KOPT-K1 (cell line): Measurements from ENCODE around the gene AMZ1.

Source experiments
- H3K27ac ChIP-seq: fragments of 200-600 bp; sonication (generic); 2 replicates; pipeline ENCODE4 v1.5.1; 2016; ENCODE audit warnings: antibody characterized with exemption, mild to moderate bottlenecking, low read depth, low read length; ENCODE audit not compliant: poor library complexity, severe bottlenecking
- H3K36me3 ChIP-seq: fragments of 200-600 bp; sonication (generic); 2 replicates; pipeline ENCODE4 v1.5.1; 2017; ENCODE audit warnings: antibody characterized with exemption, mild to moderate bottlenecking, low read length, moderate library complexity; ENCODE audit not compliant: insufficient read depth
- H3K9me3 ChIP-seq: fragments of 200-600 bp; sonication (generic); 2 replicates; pipeline ENCODE4 v1.5.1; 2017; ENCODE audit warnings: antibody characterized with exemption, low read length, mild to moderate bottlenecking; ENCODE audit not compliant: insufficient read depth, poor library complexity, severe bottlenecking

AMZ1 gene

GRCh38 chr7:2687881-2688318, at the start of gene AMZ1:
Gene AMZ1 (plus strand): TSS chr7:2688202. CDS start chr7:2700452, 12,250 bp downstream.
- no peak within 1 kb of the TSS for H3K27ac ChIP-seq

GRCh38 chr7:2638224-2638991, 49.6 kb upstream of the AMZ1 start:
- no peaks in the 10 kb centered on the region for H3K36me3 ChIP-seq
- no peak overlapping the region for H3K27ac ChIP-seq
- no peaks in the 10 kb centered on the region for H3K9me3 ChIP-seq

More at GRCh38 chr7:2687881-2688318, at the start of gene AMZ1:
- no peaks in the 10 kb centered on the region for H3K36me3 ChIP-seq
- no peaks in the 10 kb centered on the region for H3K9me3 ChIP-seq

- Histone ChIP-seq H3K27ac (no peak overlapping the region), H3K9me3 (no peaks in the 10 kb centered on the region)
Measured at GRCh38 chr7:2639181-2639681, 48.8 kb upstream of the AMZ1 start.

GRCh38 chr7:2639695-2640481, 48.1 kb upstream of the AMZ1 start:
- no peak overlapping the region for H3K27ac ChIP-seq
- H3K9me3 ChIP-seq = no peaks in the 10 kb centered on the region
- H3K36me3 ChIP-seq = no peaks in the 10 kb centered on the region

More at GRCh38 chr7:2639181-2639681, 48.8 kb upstream of the AMZ1 start:
- H3K36me3 ChIP-seq = no peaks in the 10 kb centered on the region

GRCh38 chr7:2640482-2640830, 47.5 kb upstream of the AMZ1 start:
- Histone ChIP-seq H3K9me3 (no peaks in the 10 kb centered on the region), H3K36me3 (no peaks in the 10 kb centered on the region), H3K27ac (no peak overlapping the region)

GRCh38 chr7:2640846-2641316, 47.1 kb upstream of the AMZ1 start:
- no peaks in the 10 kb centered on the region for H3K36me3 ChIP-seq
- H3K9me3 ChIP-seq = no peaks in the 10 kb centered on the region
- no peak overlapping the region for H3K27ac ChIP-seq

GRCh38 chr7:2641406-2642393, 46.3 kb upstream of the AMZ1 start:
- Histone ChIP-seq H3K36me3 (no peaks in the 10 kb centered on the region), H3K9me3 (no peaks in the 10 kb centered on the region), H3K27ac (no peak overlapping the region)

- H3K27ac ChIP-seq = no peak overlapping the region
- no peaks in the 10 kb centered on the region for H3K9me3 ChIP-seq
- H3K36me3 ChIP-seq = peaks cover 4% of the 10 kb centered on the region; the same call in 1 of the 2 replicates
Measured at GRCh38 chr7:2643386-2644219, 44.4 kb upstream of the AMZ1 start.

GRCh38 chr7:2644220-2644561, 43.8 kb upstream of the AMZ1 start:
- H3K27ac ChIP-seq = no peak overlapping the region
- no peaks in the 10 kb centered on the region for H3K9me3 ChIP-seq
- H3K36me3 ChIP-seq = peaks cover 4% of the 10 kb centered on the region; the same call in 1 of the 2 replicates

- peaks cover 4% of the 10 kb centered on the region; the same call in 1 of the 2 replicates for H3K36me3 ChIP-seq
- H3K9me3 ChIP-seq = no peaks in the 10 kb centered on the region
- H3K27ac ChIP-seq = peak overlapping the region; percentile 43
Measured at GRCh38 chr7:2644562-2645273, 43.3 kb upstream of the AMZ1 start.

GRCh38 chr7:2645274-2645868, 42.6 kb upstream of the AMZ1 start:
- Histone ChIP-seq H3K36me3 (peaks cover 4% of the 10 kb centered on the region; the same call in 1 of the 2 replicates), H3K9me3 (no peaks in the 10 kb centered on the region), H3K27ac (peak overlapping the region; percentile 43)

- Histone ChIP-seq H3K36me3 (peaks cover 4% of the 10 kb centered on the region; the same call in 1 of the 2 replicates), H3K9me3 (no peaks in the 10 kb centered on the region), H3K27ac (no peak overlapping the region)
Measured at GRCh38 chr7:2646336-2646679, 41.7 kb upstream of the AMZ1 start.
